HepG2 (cell line): ENCODE results near the gene PRTN3. TPM values are rescaled to one million over a fixed set of nuclear protein-coding genes. Genes with fewer than 3 reads are reported as not detected.

ENCODE experiments used
- E2F2 ChIP-seq: sonication (generic); formaldehyde crosslinking; IDR thresholded peaks from 2 replicates; pipeline ENCODE4 v1.4.0; 2020; ENCODE audit warnings: missing genetic modification reagents, borderline replicate concordance
- FOXK1 ChIP-seq: sonication (generic); formaldehyde crosslinking; IDR thresholded peaks from 2 replicates; pipeline ENCODE4 v1.4.0; 2020; ENCODE audit warnings: low read depth, missing genetic modification reagents, borderline replicate concordance
- KIAA2018 ChIP-seq: sonication (generic); formaldehyde crosslinking; IDR thresholded peaks from 2 replicates; pipeline ENCODE4 v1.5.0; 2020; ENCODE audit warnings: mild to moderate bottlenecking, missing genetic modification reagents, borderline replicate concordance
- MAF1 ChIP-seq: sonication (generic); formaldehyde crosslinking; IDR thresholded peaks from 2 replicates; pipeline ENCODE4 v1.5.0; 2020; ENCODE audit warnings: missing genetic modification reagents, borderline replicate concordance
- MEIS2 ChIP-seq: sonication (generic); formaldehyde crosslinking; IDR thresholded peaks from 2 replicates; pipeline ENCODE4 v1.9.0; 2021; ENCODE audit warnings: mild to moderate bottlenecking, missing genetic modification reagents
- NFE2 ChIP-seq: sonication (generic); formaldehyde crosslinking; IDR thresholded peaks from 2 replicates; pipeline ENCODE4 v1.4.0; 2020; ENCODE audit warnings: missing genetic modification reagents
- PITX1 ChIP-seq: sonication (generic); formaldehyde crosslinking; IDR thresholded peaks from 2 replicates; pipeline ENCODE4 v1.5.1; 2020; ENCODE audit warnings: mild to moderate bottlenecking, missing genetic modification reagents
- PRDM15 ChIP-seq: sonication (generic); formaldehyde crosslinking; IDR thresholded peaks from 2 replicates; pipeline ENCODE4 v1.4.0; 2020; ENCODE audit warnings: missing genetic modification reagents
- SRY ChIP-seq: sonication (generic); formaldehyde crosslinking; IDR thresholded peaks from 2 replicates; pipeline ENCODE4 v1.8.0; 2022; ENCODE audit warnings: mild to moderate bottlenecking, missing genetic modification reagents
- THAP9 ChIP-seq: sonication (generic); formaldehyde crosslinking; IDR thresholded peaks from 2 replicates; pipeline ENCODE4; 2020; ENCODE audit warnings: missing genetic modification reagents, mild to moderate bottlenecking, borderline replicate concordance
- polyA plus RNA-seq, 8 experiments: library from polyadenylated mRNA; depleted of rRNA in 3 of 8; stranded (reverse) in 7 of 8; unstranded in 1 of 8; fragments of >200 nt; fragmentation: Illumina TruSeq in 4 of 8; extraction: Trizol in 4 of 8; gene quantifications; 2 replicates each; pipeline versions ENCODE4 v1.2.1 to v1.2.3, GENCODE V29; 2011 to 2016; ENCODE audit warnings: low read depth in 4 of 8, missing spikeins in 1 of 8, mixed read lengths in 1 of 8; ENCODE audit not compliant: insufficient read depth in 1 of 8
- total RNA-seq, 5 experiments: library from RNA; depleted of rRNA; stranded (reverse); fragments of >200 nt; fragmentation: Illumina TruSeq; extraction: Trizol; gene quantifications; 2 replicates each; pipeline ENCODE4 v1.2.3, GENCODE V29; 2016; ENCODE audit warnings: low read depth in 1 of 5

The PRTN3 gene
- total and polyA plus RNA-seq, 2 of the 13 experiments (the other 11 are each of a cell fraction or from before 2014, with no cell fraction given): not detected

- TF ChIP-seq KIAA2018 (no peak), FOXK1 (CRISPR knock-in tag) (no peak), E2F2 (CRISPR knock-in tag) (no peak), PITX1 (CRISPR knock-in tag) (no peak), THAP9 (CRISPR knock-in tag) (peak; percentile 96), MAF1 (CRISPR knock-in tag) (no peak; the same call in 1 of the 2 replicates), NFE2 (no peak), SRY (CRISPR knock-in tag) (peak; percentile 78; the same call in 1 of the 2 replicates), PRDM15 (no peak), MEIS2 (peak; percentile 62; the same call in 1 of the 2 replicates)
Measured at GRCh38 chr19:892894-893689, 52.3 kb downstream of the PRTN3 start, which contains the start of the genes MED16 and RNU6-9 (continued).
